MCF 10A (cell line): ENCODE measurements around the gene PRKCQ. TPM values are rescaled to one million over a fixed set of nuclear protein-coding genes. Genes with fewer than 3 reads are reported as not detected.

ENCODE experiments used
- BruUV-seq: library from RNA; stranded (reverse); fragments of 400-500 nt; replicated peaks from 2 replicates; lab custom pipeline; 2021; lab: Mats Ljungman, UMichigan
- CTCF ChIA-PET: fragments of 300-600 bp; sonication (Branson Sonifier 250); formaldehyde crosslinking; extraction: SDS; loops from one replicate; lab custom pipeline; 2021; ENCODE audit warnings: antibody characterized with exemption, inconsistent platforms; lab: Yijun Ruan, JAX
- POLR2A ChIA-PET: fragments of 300-600, 350-650 bp; sonication (Branson Sonifier 250); formaldehyde crosslinking; extraction: SDS; loops from one replicate; lab custom pipeline; 2020; ENCODE audit warnings: antibody characterized with exemption, inconsistent platforms; lab: Yijun Ruan, JAX
- DNase-seq: peaks from one replicate; pipeline ENCODE4 v3.0.0-alpha.2; 2018; ENCODE audit not compliant: unreplicated experiment
- H3K27ac Mint-ChIP-seq: one replicate; pipeline ENCODE4 v1.8.0; 2022; ENCODE audit warnings: mild to moderate bottlenecking, low read depth, mixed read lengths; ENCODE audit not compliant: unreplicated experiment
- H3K27me3 Mint-ChIP-seq: one replicate; pipeline ENCODE4 v1.8.0; 2022; ENCODE audit warnings: mixed read lengths; ENCODE audit not compliant: insufficient read depth, unreplicated experiment
- H3K36me3 Mint-ChIP-seq: one replicate; pipeline ENCODE4 v1.8.0; 2022; ENCODE audit warnings: mild to moderate bottlenecking, moderate library complexity, mixed read lengths; ENCODE audit not compliant: insufficient read depth, unreplicated experiment
- H3K4me1 Mint-ChIP-seq: one replicate; pipeline ENCODE4 v1.8.0; 2022; ENCODE audit warnings: mixed read lengths; ENCODE audit not compliant: insufficient read depth, unreplicated experiment
- H3K4me3 Mint-ChIP-seq: one replicate; pipeline ENCODE4 v1.8.0; 2022; ENCODE audit warnings: mild to moderate bottlenecking, moderate library complexity, mixed read lengths; ENCODE audit not compliant: unreplicated experiment
- H3K9me3 Mint-ChIP-seq: one replicate; pipeline ENCODE4 v1.8.0; 2022; ENCODE audit warnings: mixed read lengths; ENCODE audit not compliant: unreplicated experiment
- intact Hi-C: fragments of 100-400 bp; cut with micrococcal nuclease; formaldehyde crosslinking; loops from 2 replicates; pipeline ENCODE4 v1.14.1; 2022
- total RNA-seq: library from RNA; stranded (reverse); gene quantifications from 2 replicates; pipeline ENCODE4 v1.2.3, GENCODE V29; 2022
- TF ChIP-seq, protein P1 (sequence below): fragments of 200-600 bp; IDR thresholded peaks from one replicate; pipeline ENCODE4 v1.8.0; 2022; ENCODE audit warnings: antibody characterized with exemption, mild to moderate bottlenecking; ENCODE audit not compliant: unreplicated experiment

PRKCQ gene
- total RNA-seq, 1 experiment from 2014 or later: 0.44 TPM

- DNase-seq: no peak
- BruUV-seq: no TSS peak
- H3K9me3 Mint-ChIP-seq: no peaks in the 10 kb centered on the region
- H3K4me3 Mint-ChIP-seq: no peak overlapping the region
- H3K4me1 Mint-ChIP-seq: no peaks in the 10 kb centered on the region
- no peak overlapping the region for H3K27ac Mint-ChIP-seq
- intact Hi-C loops: no loop called here
- H3K27me3 Mint-ChIP-seq: no peaks in the 10 kb centered on the region
- ChIA-PET POLR2A (interaction anchor here (0.7 kb wide), 1 partner anchor 9 kb away, joined by 3 read pairs; no protein-coding TSS in a partner anchor), CTCF (interaction anchor here (0.6 kb wide), 1 partner anchor 17 kb away, joined by 3 read pairs; no protein-coding TSS in a partner anchor)
- TF ChIP-seq, protein P1, sequence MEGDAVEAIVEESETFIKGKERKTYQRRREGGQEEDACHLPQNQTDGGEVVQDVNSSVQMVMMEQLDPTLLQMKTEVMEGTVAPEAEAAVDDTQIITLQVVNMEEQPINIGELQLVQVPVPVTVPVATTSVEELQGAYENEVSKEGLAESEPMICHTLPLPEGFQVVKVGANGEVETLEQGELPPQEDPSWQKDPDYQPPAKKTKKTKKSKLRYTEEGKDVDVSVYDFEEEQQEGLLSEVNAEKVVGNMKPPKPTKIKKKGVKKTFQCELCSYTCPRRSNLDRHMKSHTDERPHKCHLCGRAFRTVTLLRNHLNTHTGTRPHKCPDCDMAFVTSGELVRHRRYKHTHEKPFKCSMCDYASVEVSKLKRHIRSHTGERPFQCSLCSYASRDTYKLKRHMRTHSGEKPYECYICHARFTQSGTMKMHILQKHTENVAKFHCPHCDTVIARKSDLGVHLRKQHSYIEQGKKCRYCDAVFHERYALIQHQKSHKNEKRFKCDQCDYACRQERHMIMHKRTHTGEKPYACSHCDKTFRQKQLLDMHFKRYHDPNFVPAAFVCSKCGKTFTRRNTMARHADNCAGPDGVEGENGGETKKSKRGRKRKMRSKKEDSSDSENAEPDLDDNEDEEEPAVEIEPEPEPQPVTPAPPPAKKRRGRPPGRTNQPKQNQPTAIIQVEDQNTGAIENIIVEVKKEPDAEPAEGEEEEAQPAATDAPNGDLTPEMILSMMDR: no peak
- H3K36me3 Mint-ChIP-seq: peaks cover 5% of the 10 kb centered on the region
These were observed 17.4 kb upstream of the PRKCQ start for GRCh38 chr10:6597478-6597877.

- intact Hi-C loops: no loop called here
- BruUV-seq: no TSS peak
- Mint-ChIP-seq H3K27ac (no peak overlapping the region), H3K36me3 (peaks cover 5% of the 10 kb centered on the region), H3K9me3 (no peaks in the 10 kb centered on the region), H3K4me1 (no peaks in the 10 kb centered on the region), H3K4me3 (no peak overlapping the region), H3K27me3 (no peaks in the 10 kb centered on the region)
- ChIA-PET CTCF (interaction anchor here (1.3 kb wide), 1 partner anchor 15 kb away, joined by 5 read pairs; the partner anchor contains the start of gene PRKCQ), POLR2A (interaction anchor here (0.8 kb wide), 1 partner anchor 15 kb away, joined by 3 read pairs; no protein-coding TSS in a partner anchor)
- TF ChIP-seq, protein P1: no peak
- no peak for DNase-seq
These were observed 15.4 kb upstream of the PRKCQ start for GRCh38 chr10:6595499-6595898.

DNA sequence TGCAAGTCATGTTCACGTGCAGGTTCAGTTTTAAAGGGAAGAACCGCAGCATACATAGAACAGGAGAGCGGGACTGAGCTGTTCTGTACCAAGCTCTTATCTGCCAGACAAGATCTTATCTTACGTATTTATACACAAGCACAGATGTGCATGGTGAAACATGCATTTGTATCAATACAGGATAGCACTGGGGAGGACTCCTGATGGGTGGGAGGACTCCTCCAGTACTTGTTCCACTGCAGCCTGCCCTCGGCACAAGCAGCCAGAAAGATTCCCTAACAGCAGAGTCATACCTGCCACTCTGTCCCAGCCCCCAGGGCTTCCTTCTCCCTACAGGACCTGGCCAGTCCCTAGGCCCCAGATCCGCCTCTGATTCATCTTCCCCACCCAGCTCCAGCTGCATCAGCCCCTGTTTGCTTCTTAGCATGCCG lies 13.2 kb upstream of the PRKCQ start:
- Mint-ChIP-seq H3K4me1 (no peaks in the 10 kb centered on the region), H3K27me3 (no peaks in the 10 kb centered on the region), H3K36me3 (no peaks in the 10 kb centered on the region), H3K4me3 (no peak overlapping the region), H3K9me3 (no peaks in the 10 kb centered on the region), H3K27ac (no peak overlapping the region)
- peak; percentile 34 for DNase-seq
- ChIA-PET POLR2A (interaction anchor here (2.0 kb wide), 1 partner anchor 10 kb away, joined by 4 read pairs; no protein-coding TSS in a partner anchor), CTCF (interaction anchor here (0.6 to 1.4 kb wide), 3 partner anchors 11 to 89 kb away, joined by 3 to 5 read pairs (median 4); no protein-coding TSS in a partner anchor)
- no TSS peak for BruUV-seq
- intact Hi-C loops: no loop called here
- TF ChIP-seq, protein P1: no peak

DNA sequence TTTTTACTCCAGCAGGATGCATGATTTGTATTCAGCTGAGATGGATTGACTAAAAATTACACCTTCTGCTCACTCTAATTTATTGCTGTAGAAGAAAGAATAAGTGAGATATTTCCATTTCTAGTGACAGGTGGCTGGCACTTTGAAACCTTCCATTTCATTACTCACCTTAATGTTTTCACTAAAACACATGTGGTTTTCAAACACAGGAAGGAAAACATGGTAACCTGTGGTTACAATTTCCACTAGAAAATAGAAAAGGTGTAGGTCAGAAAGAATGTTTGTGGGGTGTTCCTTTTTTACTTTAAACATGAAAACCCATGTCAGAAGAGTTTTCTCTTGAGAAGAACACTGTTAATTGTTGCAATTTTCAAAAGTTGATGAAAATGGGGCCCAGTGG lies 12.0 kb upstream of the PRKCQ start:
- BruUV-seq: no TSS peak
- H3K4me3 Mint-ChIP-seq: no peak overlapping the region
- H3K36me3 Mint-ChIP-seq: no peaks in the 10 kb centered on the region
- no peak for DNase-seq
- CTCF ChIA-PET: interaction anchor here (1.2 to 1.4 kb wide), 2 partner anchors 10 to 11 kb away, joined by 3 to 5 read pairs; no protein-coding TSS in a partner anchor
- no peaks in the 10 kb centered on the region for H3K4me1 Mint-ChIP-seq
- POLR2A ChIA-PET: interaction anchor here (0.7 to 2.0 kb wide), 2 partner anchors 11 to 19 kb away, joined by 3 to 4 read pairs; no protein-coding TSS in a partner anchor
- no peaks in the 10 kb centered on the region for H3K9me3 Mint-ChIP-seq
- TF ChIP-seq, protein P1: no peak
- no peaks in the 10 kb centered on the region for H3K27me3 Mint-ChIP-seq
- intact Hi-C loops: no loop called here
- no peak overlapping the region for H3K27ac Mint-ChIP-seq
